ENCODE data around the gene ADAR.

GRCh38 chr1:154603317-154603716 is 4.7 kb downstream of the ADAR start:
- TF ChIP-seq EZH2 (IDR thresholded peaks at IDR 0.05) (no peak), POLR2AphosphoS5 (IDR thresholded peaks at IDR 0.05; ENCODE audit: borderline replicate concordance, low read depth, low read length) (no peak)
